NCI-H2171 treated with DMSO at 0.1 percent for 48 hours (cell line): Measurements from ENCODE around the gene CD52.
A peak's percentile ranks its signal among the peaks of the same experiment; 100 is the strongest.
"Not testable (repeated sequence)": the region's sequence is repeated elsewhere in the genome, so short reads cannot be mapped to it uniquely, and the experiment has no call there.

Source experiments
- DNase-seq: peaks from one replicate; lab custom pipeline; 2025; lab: John Stamatoyannopoulos, UW

The CD52 gene

GRCh38 chr1:26284597-26285347 lies 33.0 kb upstream of the CD52 start:
- DNase-seq, result no peak

DNA sequence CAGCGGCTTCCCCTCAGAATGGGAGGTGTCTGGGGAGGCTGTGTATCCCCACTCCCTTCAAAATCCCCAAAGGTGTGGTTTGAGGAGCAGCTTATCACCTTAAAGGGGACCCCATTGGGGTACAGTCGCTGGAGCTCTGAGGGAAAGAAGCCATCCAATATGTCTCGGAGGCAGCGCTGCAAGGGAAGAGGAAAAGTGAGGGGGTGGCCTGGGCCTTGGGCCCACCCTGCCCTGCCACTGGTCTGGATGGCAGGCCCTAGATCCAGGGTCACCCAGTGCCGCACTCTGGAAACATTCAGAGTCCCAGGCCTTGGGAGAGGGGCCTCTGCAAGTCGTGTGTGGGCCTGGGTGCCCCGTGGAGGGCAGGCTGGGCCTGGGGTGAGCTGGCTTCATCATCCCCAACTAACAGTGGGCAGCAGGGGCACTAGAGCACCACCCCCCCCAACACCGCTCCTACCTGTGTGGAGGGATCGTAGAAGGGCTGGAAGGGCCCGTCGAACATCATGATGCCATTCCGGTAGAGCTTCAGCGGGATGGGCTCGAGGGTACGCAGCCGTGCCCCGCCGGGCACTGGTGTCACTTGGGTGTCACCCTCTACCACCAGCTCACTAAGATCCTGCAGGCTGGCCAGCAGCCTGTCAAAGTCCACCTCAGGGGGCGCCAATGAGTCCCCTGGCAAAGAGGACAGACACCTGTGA lies 32.2 kb upstream of the CD52 start:
- no peak for DNase-seq

- no peak for DNase-seq
These were observed 31.7 kb upstream of the CD52 start for GRCh38 chr1:26286064-26286416.

DNA sequence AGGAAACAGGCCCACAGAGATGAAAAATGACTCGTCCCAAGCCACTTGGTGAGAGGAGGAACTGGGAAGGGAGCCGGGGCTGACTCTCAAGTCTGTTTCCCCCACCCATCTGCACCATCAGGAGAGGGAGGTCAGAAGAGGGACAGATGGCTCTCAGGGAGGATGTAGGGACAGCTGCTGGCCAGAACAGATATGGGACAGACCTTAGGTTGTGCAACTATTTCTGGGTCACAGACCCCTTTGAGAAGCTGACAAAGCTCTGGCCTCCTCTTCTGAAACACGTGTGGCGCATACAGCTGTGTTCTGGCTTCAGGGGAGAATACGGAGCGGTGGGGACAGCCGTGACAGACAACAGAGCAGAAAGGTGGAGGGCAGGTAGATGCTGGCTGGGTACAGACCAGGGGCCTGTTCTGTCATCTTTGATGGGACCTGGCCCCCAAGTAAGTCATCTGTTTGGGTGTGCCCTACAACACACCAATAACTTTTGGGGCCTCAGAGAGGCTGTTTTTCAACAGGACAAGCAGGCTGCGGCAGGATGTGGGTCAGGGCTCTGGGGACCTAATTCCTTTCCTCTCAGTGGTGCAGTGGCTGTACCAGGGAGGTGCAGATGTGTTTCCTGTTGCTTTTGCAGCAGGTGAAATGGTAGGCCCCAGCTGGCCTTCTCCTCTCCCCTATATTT lies 30.6 kb upstream of the CD52 start:
- peak; percentile 18 for DNase-seq

- DNase-seq, result no peak
These were observed 29.9 kb upstream of the CD52 start for GRCh38 chr1:26287811-26288210.

- no peak for DNase-seq
These were observed 29.3 kb upstream of the CD52 start for GRCh38 chr1:26288311-26288941.

- peak; percentile 47 for DNase-seq
These were observed 28.3 kb upstream of the CD52 start for GRCh38 chr1:26289158-26290059.

DNA sequence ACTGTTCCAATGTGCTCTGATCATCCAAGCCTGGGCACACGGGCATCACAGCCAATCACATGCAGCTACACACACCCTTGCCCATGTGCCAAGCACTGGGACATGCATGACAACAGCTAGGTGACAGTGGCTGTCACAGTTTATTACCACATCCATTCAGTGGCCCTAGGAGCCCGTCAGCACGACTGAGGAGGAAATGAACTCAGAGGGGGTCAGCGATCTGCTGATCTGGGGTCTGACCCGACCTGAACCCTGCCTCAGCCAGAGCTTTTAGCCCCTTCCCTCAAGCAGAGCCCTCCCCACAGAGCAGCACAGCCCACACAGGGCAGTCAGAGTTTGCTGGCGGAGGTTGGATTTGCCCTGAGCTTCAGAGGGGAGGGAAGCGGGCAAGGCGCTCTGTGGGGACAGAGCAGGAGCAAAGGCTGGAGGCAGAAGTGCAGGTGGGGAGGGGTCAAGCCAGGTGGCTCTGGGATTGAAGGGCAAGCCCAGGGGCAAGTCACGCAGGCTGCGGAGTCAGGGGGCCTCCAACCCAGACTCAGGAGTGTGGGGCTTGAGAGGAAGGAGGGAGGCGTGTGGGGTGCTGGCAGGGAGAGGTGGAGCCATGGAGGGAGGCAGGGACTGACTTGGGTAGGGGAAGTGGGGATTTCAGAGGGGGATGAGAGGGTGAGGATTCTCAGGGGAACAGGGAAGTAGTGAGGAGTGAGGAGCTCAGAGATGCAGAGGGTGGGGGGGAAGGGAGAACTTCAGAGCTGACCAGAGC lies 27.5 kb upstream of the CD52 start:
- DNase-seq, result no peak

GRCh38 chr1:26290882-26291261 lies 26.9 kb upstream of the CD52 start:
- DNase-seq, result no peak

DNA sequence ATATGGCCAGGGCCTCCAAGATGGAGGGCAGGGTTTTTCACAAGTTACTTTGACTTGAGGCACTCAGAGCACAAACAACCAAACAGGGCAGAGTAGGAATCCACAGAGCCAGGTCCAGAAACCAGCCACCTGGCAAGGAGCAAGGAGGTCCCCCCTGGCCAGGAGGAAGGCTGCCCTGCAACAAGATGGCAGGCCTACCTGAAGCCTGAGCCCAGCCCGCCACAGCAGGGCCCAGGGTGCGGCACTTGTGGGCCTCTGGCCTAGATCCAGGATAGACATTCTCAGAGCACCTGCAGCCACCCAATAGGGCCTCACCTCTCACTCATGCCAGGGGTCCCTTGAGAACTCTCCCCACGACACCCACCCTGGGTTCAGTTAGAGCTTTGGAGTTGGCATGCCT lies 26.3 kb upstream of the CD52 start:
- DNase-seq, result no peak

DNA sequence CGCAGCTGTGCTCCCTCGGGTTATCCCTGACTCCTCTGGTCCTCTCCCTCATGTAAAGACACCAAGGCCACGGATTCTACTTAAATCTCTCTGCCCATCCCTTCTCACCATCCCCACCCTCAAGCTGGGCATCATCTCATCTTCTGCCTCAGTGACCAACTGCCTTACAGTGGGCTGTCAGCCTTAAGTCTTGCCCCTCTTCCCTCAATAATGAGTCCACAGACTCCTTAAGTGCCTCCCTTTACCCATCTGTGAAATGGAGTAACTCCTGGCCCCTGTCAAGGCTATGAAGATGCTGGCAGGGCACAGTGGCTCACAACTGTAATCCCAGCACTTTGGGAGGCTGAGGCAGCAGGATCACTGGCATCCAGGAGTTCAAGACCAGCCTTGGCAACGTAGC lies 25.8 kb upstream of the CD52 start:
- DNase-seq, result no peak

GRCh38 chr1:26292735-26293134 lies 25.0 kb upstream of the CD52 start:
- not testable (repeated sequence) for DNase-seq

DNA sequence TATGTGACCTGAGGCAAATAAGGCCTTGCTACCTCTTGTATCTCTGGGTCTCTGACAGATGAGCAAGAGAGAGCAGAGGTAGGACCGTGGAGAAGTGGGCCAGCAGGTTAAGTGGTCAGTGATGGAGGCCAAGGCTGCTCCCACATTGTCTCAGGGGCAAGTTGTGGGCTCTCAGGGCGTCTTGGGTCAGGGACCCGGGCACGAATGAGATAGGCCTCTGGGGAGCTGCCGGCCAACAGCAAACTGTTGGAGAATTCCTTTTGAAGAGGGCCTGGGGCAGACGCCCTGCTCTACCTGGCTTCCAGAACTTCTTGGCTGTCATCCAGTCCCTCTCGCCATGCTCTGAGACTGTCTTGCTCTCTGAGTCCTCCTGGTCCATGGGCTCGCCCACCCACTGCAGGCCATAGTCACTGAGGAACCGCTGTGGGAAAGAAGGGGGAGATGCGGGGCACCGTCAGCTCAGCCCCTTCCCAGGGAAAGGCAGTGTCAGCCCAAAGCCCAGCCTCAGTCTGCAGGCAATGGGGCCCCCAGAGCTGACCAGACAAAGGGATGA lies 23.8 kb upstream of the CD52 start:
- no peak for DNase-seq

GRCh38 chr1:26295194-26296138 lies 22.3 kb upstream of the CD52 start:
- no peak for DNase-seq

GRCh38 chr1:26296340-26297056 lies 21.3 kb upstream of the CD52 start:
- no peak for DNase-seq

DNA sequence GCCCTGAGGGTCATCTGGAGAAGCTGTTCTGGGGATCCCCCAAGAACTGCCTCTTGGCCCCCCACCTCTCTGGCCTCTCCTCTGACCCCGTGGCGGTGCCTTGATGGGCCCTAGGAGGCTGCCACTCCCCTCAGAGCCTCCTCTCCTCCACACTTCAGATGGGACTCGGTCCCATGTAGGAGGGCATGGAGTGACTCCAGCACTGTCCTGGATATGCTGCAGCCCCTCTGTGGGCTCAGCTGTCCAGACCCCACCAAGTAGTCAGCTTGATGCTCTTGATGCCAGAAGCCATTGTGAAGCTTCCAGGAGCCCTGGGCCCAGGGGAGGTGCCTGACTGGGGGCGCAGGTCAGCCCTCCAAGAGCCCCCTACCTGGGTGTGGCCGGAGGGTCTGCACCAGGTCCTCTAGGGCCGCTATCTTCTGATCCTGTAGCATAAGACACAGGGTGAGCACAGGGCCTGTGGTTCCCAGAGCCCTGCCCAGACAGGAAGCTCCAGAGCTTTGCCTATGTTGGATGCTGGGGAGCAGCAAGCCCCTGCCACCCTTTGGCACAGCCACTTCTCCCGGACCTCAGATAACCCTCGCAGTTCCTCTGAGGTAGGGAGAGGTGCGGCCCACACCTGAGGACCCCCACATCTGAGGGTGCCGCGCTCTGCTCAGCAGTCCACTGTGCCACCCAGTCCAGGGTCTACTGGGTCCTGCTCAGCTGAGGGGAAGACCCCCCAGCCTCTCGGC lies 20.5 kb upstream of the CD52 start:
- DNase-seq, result no peak

DNA sequence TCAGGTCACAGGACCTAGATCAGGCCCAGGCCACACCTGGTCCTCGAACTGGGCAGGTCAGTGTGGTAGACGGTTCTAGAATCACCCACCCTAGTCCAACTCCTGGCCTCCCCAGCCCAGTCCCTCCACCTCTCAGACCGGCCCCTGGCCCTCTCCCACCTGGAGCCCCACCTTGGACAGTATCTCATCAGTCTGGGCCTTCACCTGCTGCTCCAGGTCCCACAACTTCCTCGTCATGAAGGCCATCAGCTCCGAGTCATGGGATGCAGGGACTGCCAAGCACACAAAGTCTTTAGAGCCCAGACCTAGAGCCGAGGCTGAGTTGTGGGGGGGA lies 20.0 kb upstream of the CD52 start:
- DNase-seq, result no peak

DNA sequence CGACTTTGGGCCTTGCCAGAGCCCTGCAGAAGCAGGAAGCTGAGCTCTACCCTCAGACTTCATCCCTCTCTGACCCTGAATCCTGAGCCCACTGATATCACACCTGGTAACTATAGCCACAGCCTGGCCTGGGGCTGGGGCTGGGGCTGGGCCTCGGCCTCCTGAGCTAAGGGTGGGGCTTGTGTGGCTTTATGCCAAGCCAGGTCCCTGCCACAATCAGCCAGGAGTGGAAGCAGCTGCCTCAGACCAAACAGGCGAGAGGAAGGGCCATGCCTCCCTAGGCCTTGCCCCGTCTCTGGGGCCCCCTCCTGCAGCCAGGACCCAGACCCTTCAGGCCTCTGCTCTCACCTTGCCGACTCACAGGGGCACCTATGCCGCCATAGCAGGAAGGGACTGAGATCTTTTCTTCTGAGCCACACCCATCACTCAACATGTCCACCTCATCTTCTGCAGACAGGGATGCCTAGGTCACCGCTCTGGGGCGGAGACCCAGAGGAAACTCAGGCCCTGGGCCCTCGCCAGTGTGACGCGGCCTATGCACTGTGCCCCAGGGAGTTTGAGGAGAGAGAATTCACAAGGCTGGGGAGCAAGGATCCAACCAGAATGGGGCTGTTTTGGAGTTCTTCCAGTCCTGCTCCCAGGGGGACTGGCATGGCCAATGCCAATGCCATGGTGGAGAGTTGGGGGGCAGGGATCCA lies 17.0 kb upstream of the CD52 start:
- no peak for DNase-seq
